ENCODE measurements around the gene ZDHHC15. TPM values are rescaled to one million over a fixed set of nuclear protein-coding genes. Genes with fewer than 3 reads are reported as not detected.
"Not testable (repeated sequence)": the region's sequence is repeated elsewhere in the genome, so short reads cannot be mapped to it uniquely, and the experiment has no call there.

The ZDHHC15 gene
- total RNA-seq = 3.3 TPM

GRCh38 chrX:75522565-75523431 lies at the start of gene ZDHHC15:
ZDHHC15 (minus strand) TSS chrX:75523037; CDS start chrX:75523024, 13 bp downstream.
- peak; percentile 69 for DNase-seq (ENCODE audit: low spot score)
- intact Hi-C loops (cut with DNase I) = no loop called here
- peak; percentile 95 for ATAC-seq

GRCh38 chrX:75560544-75560943 lies 37.7 kb upstream of the ZDHHC15 start:
- DNase-seq (ENCODE audit: low spot score); ATAC-seq; intact Hi-C loops (cut with DNase I): not testable (repeated sequence)

GRCh38 chrX:75547783-75548182 lies 24.9 kb upstream of the ZDHHC15 start:
- ATAC-seq = peak; percentile 52
- peak; percentile 75 for DNase-seq (ENCODE audit: low spot score)
- intact Hi-C loops (cut with DNase I) = no loop called here

- intact Hi-C loops (cut with DNase I) = no loop called here
Measured at GRCh38 chrX:75546724-75547511, 24.1 kb upstream of the ZDHHC15 start.

GRCh38 chrX:75544786-75545185 lies 21.9 kb upstream of the ZDHHC15 start:
- ATAC-seq (no peak), DNase-seq (ENCODE audit: low spot score) (no peak)
- intact Hi-C loops (cut with DNase I) = no loop called here

More at GRCh38 chrX:75546724-75547511, 24.1 kb upstream of the ZDHHC15 start:
- ATAC-seq = no peak
- DNase-seq (ENCODE audit: low spot score) = no peak

- intact Hi-C loops (cut with DNase I) = no loop called here
- no peak for DNase-seq (ENCODE audit: low spot score)
- ATAC-seq = no peak
Measured at GRCh38 chrX:75483933-75484332, 38.9 kb downstream of the ZDHHC15 start.

- DNase-seq (ENCODE audit: low spot score); intact Hi-C loops (cut with DNase I); ATAC-seq: not testable (repeated sequence)
Measured at GRCh38 chrX:75461780-75462179, 61.1 kb downstream of the ZDHHC15 start.

GRCh38 chrX:75421688-75422230 lies 101.1 kb downstream of the ZDHHC15 start:
- intact Hi-C loops (cut with DNase I) = no loop called here
- ATAC-seq (no peak), DNase-seq (ENCODE audit: low spot score) (no peak)

GRCh38 chrX:75407153-75407552 lies 115.7 kb downstream of the ZDHHC15 start:
- intact Hi-C loops (cut with DNase I); ATAC-seq: not testable (repeated sequence)
- DNase-seq (ENCODE audit: low spot score) = peak; percentile 49

GRCh38 chrX:75390470-75390869 lies 132.4 kb downstream of the ZDHHC15 start:
- intact Hi-C loops (cut with DNase I) = no loop called here
- no peak for DNase-seq (ENCODE audit: low spot score)
- no peak for ATAC-seq

- ATAC-seq (no peak), DNase-seq (ENCODE audit: low spot score) (no peak)
- intact Hi-C loops (cut with DNase I) = no loop called here
Measured at GRCh38 chrX:75369721-75370120, 153.1 kb downstream of the ZDHHC15 start.

- intact Hi-C loops (cut with DNase I) = no loop called here
- DNase-seq (ENCODE audit: low spot score) (no peak), ATAC-seq (no peak)
Measured at GRCh38 chrX:75366861-75367260, 156.0 kb downstream of the ZDHHC15 start.

GRCh38 chrX:75365243-75365975 lies 157.4 kb downstream of the ZDHHC15 start:
- intact Hi-C loops (cut with DNase I) = no loop called here
- ATAC-seq = no peak
- DNase-seq (ENCODE audit: low spot score) = no peak

GRCh38 chrX:75361788-75362187 lies 161.0 kb downstream of the ZDHHC15 start:
- intact Hi-C loops (cut with DNase I) = no loop called here
- ATAC-seq (no peak), DNase-seq (ENCODE audit: low spot score) (no peak)

- ATAC-seq; DNase-seq (ENCODE audit: low spot score); intact Hi-C loops (cut with DNase I): not testable (repeated sequence)
Measured at GRCh38 chrX:75348601-75349000, 174.2 kb downstream of the ZDHHC15 start.

GRCh38 chrX:75337525-75337924 lies 185.3 kb downstream of the ZDHHC15 start:
- intact Hi-C loops (cut with DNase I) = no loop called here
- no peak for DNase-seq (ENCODE audit: low spot score)
- ATAC-seq = no peak

- intact Hi-C loops (cut with DNase I) = no loop called here
- ATAC-seq (no peak), DNase-seq (ENCODE audit: low spot score) (no peak)
Measured at GRCh38 chrX:75335127-75335458, 187.7 kb downstream of the ZDHHC15 start.

GRCh38 chrX:75334407-75335126 lies 188.3 kb downstream of the ZDHHC15 start:
- DNase-seq (ENCODE audit: low spot score); ATAC-seq; intact Hi-C loops (cut with DNase I): not testable (repeated sequence)

Measured in sciatic nerve (tissue), 2 donors.